ENCODE measurements around the gene RSL24D1.

The RSL24D1 gene

GRCh38 chr15:55196458-55197361 lies at the start of gene RSL24D1:
Gene RSL24D1, minus strand, starts transcription at chr15:55196941. Its CDS starts 51 bp downstream, at chr15:55196890.
- peak; percentile 97 for DNase-seq (ENCODE audit: low read depth)

GRCh38 chr15:55245059-55245458 lies 48.3 kb upstream of the RSL24D1 start:
- no peak for DNase-seq (ENCODE audit: low read depth)

- no peak for DNase-seq (ENCODE audit: low read depth)
Observed at GRCh38 chr15:55241891-55242290, 45.1 kb upstream of the RSL24D1 start.

GRCh38 chr15:55241186-55241585 lies 44.4 kb upstream of the RSL24D1 start:
- no peak for DNase-seq (ENCODE audit: low read depth)

GRCh38 chr15:55240125-55240760 lies 43.5 kb upstream of the RSL24D1 start:
- no peak for DNase-seq (ENCODE audit: low read depth)

- no peak for DNase-seq (ENCODE audit: low read depth)
Observed at GRCh38 chr15:55239440-55240124, 42.8 kb upstream of the RSL24D1 start.

GRCh38 chr15:55238877-55239276 lies 42.1 kb upstream of the RSL24D1 start:
- DNase-seq (ENCODE audit: low read depth), result no peak

GRCh38 chr15:55237219-55238130 lies 40.7 kb upstream of the RSL24D1 start:
- no peak for DNase-seq (ENCODE audit: low read depth)

GRCh38 chr15:55235546-55236036 lies 38.9 kb upstream of the RSL24D1 start:
- DNase-seq (ENCODE audit: low read depth), result no peak

- DNase-seq (ENCODE audit: low read depth), result no peak
Observed at GRCh38 chr15:55234800-55235104, 38.0 kb upstream of the RSL24D1 start.

- no peak for DNase-seq (ENCODE audit: low read depth)
Observed at GRCh38 chr15:55234104-55234799, 37.5 kb upstream of the RSL24D1 start.

GRCh38 chr15:55231455-55231854 lies 34.7 kb upstream of the RSL24D1 start:
- DNase-seq (ENCODE audit: low read depth), result no peak

GRCh38 chr15:55230953-55231352 lies 34.2 kb upstream of the RSL24D1 start:
- DNase-seq (ENCODE audit: low read depth), result no peak

- no peak for DNase-seq (ENCODE audit: low read depth)
Observed at GRCh38 chr15:55230051-55230670, 33.4 kb upstream of the RSL24D1 start.

GRCh38 chr15:55226127-55226526 lies 29.4 kb upstream of the RSL24D1 start:
- no peak for DNase-seq (ENCODE audit: low read depth)

- DNase-seq (ENCODE audit: low read depth), result no peak
Observed at GRCh38 chr15:55224892-55225291, 28.2 kb upstream of the RSL24D1 start.

- no peak for DNase-seq (ENCODE audit: low read depth)
Observed at GRCh38 chr15:55222588-55222987, 25.8 kb upstream of the RSL24D1 start.

GRCh38 chr15:55221090-55222011 lies 24.6 kb upstream of the RSL24D1 start:
- peak; percentile 95 for DNase-seq (ENCODE audit: low read depth)

GRCh38 chr15:55220606-55221005 lies 23.9 kb upstream of the RSL24D1 start:
- no peak for DNase-seq (ENCODE audit: low read depth)

All from fibroblast of the conjunctiva (primary cell).